HG02885 (cell line): ENCODE data around the gene PIEZO2.
"Not testable (repeated sequence)": the region's sequence is repeated elsewhere in the genome, so short reads cannot be mapped to it uniquely, and the experiment has no call there.

Source experiments
- ATAC-seq: cut with Tn5 transposase; IDR thresholded peaks from one replicate; pipeline ENCODE4 v1.9.1; 2021; ENCODE audit warnings: mild to moderate bottlenecking; ENCODE audit not compliant: unreplicated experiment, poor library complexity

PIEZO2 gene

DNA sequence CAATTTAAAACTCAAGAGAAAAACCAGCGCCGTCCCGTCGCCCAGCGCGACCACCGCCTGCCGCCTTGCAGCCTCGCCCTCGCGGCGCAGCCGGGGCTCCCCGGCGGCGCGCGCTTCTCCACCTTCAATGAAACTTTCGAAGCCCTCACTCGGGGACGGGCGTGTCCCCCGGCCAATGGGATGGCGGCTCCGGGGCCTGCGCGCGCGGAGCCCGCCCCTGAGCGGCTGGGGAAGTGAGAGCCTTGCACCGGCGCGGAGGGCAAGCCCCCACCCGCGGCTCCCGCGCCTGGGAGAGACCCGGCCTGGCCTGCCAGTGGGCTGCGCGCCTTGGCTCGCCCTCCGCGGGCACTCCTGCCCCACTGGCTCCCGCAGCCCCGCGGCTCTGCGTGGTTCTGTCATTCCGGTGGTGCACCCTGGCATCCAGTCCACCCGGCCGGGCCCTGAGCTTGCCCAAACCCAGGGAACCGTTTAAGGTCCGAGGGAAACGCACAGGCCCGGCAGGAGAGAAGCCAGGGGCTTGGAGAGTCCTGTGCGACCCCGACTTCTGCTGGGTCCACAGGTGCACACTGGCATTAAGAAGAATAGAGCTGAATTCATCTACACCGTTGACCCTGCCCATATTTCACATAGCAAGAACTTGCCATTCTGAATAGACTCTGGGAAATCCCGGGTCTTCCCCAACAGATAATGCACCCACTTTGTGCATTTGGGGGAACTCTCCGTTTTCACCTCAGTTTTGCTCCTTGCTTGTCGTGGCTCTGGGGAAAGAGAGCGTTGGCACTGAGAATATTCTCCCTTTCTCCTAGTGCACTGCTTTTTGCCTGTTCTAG is at the start of gene PIEZO2:
PIEZO2 (minus strand) TSS at position 129 of the 830 bp plus-strand sequence. CDS start 981 bp downstream, outside the sequence.
- peak; percentile 82 for ATAC-seq

DNA sequence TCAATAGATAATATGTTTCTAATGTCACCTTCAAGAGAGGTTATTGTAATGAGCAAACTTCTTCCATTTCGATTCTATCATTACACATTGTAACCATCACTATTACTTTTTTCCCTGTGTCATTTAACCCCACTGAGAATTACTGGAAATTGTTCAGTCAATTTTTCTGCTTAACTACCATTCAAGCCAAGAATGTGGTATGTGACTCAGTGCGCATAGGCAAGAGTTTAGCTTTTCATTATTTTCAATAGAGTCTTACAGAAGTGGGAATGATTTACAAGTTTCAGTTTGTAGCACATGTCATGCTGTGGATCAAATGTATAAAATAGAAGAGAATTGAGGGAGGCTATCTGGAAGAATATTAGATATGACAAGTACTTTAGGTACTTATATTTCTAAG is 34.3 kb upstream of the PIEZO2 start:
- no peak for ATAC-seq

DNA sequence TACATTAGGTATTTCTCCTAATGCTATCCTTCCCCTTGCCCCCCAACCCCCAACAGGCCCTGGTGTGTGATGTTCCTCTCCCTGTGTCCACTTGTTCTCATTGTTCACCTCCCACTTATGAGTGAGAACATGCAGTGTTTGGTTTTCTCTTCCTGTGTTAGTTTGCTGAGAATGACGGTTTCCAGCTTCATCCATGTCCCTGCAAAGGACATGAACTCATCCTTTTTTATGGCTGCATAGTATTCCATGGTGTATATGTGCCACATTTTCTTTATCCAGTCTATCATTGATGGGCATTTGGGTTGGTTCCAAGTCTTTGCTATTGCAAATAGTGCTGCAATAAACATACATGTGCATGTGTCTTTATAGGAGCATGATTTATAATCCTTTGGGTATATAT is 32.3 kb upstream of the PIEZO2 start:
- not testable (repeated sequence) for ATAC-seq

DNA sequence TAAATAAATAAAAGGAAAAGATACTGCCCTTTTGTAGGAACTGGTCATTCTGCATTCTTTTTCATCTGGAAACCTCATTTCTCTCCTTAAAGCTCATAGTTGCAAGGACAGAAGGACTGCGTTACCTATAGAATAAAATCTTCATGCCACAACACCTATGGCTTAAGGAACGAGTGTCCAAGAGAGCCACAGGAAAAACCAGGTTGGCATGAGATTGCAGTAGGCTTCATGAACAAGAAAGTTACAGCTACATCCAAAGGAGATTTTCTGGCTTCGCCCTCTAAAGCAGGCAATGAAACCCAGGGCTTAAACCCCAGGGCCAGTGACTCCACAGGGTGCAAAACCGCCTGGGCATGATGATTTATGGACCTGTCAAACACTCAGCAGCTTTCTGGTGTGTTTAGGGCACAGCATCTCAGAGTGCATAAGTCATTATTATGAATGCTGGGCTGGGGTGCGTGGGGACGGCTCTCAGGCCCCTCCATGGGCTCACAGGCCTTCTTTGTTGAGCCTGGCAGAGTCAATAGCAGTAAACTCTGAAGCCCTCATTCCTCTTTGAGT is 30.7 kb upstream of the PIEZO2 start:
- no peak for ATAC-seq

DNA sequence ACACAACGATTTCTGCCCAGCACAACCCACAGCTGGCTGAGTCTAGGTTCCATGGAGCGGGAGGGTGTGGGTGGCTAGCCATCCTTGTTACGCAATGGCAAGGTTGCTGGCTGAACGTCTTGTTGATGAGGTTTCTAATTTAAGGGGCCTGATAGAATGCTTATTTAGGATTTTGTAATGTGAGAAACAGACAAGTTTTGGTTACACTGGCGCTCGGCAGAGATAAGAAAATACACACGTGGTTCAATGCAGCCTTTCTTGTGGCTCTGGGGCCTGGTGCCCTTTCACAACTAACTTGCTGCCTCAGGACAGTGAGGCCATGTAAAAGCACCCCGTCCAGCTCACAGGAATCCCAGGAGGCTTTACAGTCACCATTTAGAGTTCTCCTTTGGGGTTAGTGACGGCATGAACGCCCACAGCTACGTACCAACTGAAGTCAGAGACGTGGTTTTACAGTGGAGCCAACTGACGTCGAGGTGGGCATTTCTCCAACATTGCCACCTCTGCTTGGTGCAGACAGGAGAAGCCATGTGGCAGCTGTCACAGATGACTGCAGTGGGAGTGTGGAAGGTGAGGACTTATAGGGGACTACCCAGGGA is 29.7 kb upstream of the PIEZO2 start:
- ATAC-seq: no peak

DNA sequence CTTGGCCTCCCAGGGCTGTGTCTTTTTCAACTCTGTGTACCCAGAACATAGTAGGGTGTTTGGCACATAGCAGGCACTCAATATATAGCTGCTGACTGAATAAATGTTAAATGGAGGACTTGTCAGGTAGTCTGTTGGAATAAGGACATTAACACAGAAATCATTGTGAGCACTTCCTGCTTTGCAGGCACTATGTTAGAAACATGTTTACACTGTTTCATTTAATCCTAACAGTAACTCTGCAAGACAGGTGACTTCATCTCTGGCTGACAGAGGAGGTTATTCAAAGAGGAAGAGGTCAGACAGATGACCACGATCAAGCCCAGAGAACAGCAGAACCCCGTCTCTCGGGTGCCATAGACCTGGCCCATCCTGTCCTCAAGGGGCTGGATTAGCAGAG is 28.0 kb upstream of the PIEZO2 start:
- ATAC-seq: no peak

DNA sequence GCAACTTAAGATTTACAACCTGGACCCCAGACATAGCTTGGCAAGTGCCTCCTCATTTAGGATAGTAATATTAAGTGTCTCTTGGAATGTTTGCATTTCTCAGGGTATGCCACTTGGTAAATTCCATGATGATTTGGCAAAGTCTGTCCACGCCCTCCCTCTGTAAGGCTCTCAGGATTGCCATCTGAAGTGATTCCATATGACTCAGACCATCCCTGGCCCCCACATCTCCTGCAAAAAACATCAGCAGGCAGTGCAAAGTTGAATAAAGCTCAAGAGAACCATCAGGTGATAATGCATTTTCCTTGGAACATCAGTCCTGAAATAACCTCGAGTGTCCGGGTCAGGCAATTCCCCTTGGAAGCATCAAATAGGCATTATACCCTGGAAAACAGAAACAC is 27.1 kb upstream of the PIEZO2 start:
- no peak for ATAC-seq

DNA sequence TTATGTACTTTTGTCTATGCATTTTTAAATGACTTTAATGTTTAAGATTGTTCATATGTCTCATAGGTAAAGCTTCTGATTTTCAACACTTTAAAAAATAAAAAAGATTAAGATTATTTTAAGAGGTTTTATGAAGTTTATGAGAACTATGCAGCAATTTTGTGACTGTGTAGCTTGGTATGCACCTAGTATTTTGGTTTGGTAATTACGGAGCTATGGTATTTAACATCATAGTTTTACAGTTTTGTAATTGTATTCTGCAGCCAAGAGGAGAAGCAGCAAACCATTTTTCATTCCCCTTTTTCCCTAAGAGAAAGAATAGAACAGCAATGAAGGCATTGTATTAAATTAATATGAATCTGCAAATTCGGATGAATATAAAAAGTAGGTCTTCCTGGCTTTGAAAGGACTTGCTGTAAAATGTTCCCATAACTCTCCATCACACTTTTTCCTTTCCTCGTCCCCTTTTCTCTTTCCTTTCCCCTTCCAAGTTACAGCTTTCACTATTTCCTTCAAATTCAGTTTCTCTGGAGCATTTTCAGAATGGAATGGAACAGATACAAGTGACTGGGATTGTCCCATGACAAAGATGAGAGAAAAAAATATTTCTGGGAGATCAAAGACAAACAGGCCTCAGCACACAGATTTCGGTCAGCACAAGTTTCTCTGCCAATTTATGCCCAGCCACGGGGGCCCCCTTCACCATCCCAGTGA is 26.1 kb upstream of the PIEZO2 start:
- ATAC-seq: no peak

DNA sequence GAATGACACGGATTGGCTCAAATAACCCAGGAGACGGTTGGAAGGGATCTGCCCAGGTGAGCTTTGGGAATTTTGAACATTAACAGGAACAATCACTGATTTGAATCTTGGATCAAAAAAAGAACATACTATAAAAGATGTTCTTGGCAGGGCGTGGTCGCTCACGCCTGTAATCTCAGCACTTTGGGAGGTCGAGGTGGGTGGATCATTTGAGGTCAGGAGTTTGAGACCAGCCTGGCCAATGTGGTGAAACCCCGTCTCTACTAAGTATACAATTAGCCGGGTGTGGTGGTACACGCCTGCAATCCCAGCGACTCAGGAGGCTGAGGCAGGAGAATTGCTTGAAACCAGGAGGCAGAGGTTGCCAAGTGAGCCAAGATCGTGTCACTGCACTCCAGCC is 24.8 kb upstream of the PIEZO2 start:
- not testable (repeated sequence) for ATAC-seq

DNA sequence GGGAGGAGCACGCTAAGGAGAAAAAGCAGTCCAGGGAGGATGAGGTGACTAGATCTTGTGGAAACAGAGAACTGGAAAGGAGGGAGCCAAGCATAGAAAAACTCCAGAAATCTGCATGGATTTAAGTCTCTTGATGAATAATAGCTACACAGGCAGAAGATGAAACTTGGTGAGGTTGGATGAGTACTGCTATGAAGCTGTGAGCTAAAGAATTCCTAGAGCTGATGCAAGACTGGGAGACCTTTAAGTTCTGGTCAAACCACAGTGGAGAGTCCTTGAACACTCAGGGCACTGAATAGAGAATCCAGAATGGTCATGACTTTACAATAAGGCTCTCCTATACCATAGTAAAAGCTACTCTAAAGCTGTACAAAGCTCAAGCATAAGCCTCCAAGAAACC is 18.4 kb upstream of the PIEZO2 start:
- no peak for ATAC-seq

DNA sequence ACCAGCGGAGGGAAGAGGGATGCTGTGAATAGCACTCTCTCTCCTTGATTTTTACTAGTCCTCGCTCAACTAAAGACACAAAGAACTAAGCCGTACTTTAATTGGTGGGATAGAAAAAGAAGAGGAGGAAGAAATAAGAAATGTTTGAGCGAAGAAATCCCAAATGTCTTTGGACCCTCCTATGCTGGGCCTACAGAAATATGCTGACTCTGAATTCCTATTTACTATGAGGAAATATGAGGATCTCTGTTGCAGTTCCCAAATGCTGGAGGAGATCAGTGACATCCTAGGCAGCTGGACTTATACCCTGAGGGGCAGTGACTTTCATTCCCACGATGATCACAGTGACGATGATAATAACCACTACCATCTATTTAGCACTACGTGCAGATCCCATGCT is 16.6 kb upstream of the PIEZO2 start:
- no peak for ATAC-seq

DNA sequence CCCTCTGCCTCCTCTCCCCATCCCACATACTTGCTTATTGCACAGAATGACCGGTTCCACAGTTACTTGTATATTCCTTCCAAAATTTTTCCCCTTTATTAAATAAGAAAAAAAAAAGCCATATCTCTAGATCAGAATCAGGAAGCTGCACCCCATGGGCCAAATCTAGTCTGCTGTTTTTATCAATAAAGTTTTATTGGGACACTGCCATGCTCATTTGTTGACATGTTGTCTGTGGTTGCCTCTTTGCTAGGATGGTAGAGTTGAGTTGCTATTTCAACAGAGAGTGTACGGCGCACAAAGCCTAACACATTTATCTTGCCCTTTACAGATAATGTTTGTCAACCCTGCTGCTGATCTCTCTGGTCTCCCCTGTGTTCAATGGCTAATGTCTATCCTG is 15.8 kb upstream of the PIEZO2 start:
- ATAC-seq: no peak

DNA sequence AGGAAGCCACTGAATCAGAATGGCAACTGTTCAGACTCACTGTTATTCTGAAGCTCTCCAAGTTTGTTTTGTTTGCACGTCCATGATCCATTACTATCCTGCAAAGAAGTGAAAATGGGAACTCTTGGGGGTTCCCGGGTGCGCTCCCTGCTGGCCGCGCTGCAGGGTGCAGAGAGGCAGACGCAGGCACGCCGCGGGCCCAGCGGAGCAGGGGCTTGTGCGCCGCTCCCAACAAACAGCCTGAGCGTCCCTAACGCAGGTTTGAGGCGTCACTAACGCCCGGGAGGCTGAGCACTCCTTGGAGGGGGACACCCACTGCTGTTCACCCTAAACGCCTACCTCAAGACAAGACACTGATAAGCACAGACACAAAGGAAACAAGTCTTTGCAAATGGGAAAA is 14.3 kb upstream of the PIEZO2 start:
- no peak for ATAC-seq

DNA sequence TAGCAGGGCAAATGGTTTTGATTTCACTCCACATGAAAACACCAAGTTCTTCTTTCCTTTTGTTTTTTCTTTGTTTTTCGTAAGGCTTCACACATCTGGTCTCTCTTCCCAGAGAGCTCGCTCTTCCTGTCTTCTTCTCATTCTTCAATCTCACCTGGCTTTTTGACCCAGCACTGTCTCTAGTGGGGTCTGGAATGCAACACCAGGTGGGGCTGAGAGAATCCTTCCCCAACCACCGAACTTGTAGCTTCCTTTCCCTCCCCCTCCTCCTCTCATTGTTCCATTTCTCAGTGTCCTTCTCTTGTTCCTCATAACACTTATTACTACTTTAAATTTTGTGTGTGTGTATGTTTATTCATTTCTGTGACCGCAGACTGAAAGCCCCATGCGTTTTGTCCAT is 13.5 kb upstream of the PIEZO2 start:
- ATAC-seq: no peak

DNA sequence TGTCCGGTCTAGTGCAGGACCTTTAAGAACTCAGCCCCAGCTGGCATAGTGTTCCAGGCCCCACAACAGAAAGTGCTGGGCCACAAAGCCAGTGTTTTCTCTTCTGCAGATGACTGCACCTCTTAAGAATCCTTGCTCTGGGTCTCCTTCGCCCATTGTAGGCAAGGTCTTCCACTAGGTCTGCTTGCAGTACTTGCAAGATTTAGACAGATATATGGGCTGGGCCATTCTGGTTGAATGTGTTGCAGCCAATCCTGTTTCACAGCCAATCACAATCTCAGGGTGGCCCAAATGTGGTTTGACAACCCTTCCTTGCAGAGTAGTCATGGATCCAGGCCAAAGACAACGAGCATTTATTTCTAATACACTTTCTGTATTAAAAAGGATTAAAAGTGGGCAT is 13.1 kb upstream of the PIEZO2 start:
- no peak for ATAC-seq

DNA sequence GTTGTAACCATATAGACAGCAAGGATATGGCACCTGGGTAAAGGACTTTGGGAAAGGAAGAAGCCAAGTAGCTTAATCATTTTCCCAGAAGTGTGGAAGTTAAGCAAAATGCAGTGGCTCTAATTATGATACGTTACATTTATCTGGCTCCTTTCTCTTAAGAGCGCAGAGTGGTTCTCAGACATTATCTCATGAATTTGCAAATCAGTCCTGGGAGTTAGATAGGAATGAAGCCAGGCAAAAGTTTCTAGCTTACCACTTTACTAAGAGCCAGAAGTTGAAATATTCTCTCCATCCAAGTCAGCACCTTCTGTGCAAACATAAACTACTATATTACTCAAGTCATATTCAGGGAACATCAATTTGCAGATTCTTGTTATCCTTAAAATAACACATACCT is 10.9 kb upstream of the PIEZO2 start:
- ATAC-seq: no peak

DNA sequence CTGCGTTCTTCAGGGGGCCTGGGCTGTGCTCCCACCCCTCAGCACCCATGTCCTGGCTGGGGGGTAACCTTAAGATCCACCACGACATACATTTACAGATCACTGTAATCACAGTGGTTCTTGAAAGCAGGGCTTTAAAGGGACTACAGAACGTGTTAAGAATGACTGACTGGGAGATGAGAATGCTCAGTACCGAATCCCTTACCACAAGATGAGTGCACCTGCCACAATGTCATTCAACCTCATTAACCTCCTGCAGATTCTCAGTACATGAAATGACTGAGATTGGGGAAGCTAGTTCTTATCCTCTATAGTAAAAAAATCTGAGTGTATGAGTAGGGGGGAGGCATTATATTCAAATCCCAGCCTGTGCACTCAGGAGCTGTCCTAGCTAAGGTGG is 10.5 kb upstream of the PIEZO2 start:
- no peak for ATAC-seq

DNA sequence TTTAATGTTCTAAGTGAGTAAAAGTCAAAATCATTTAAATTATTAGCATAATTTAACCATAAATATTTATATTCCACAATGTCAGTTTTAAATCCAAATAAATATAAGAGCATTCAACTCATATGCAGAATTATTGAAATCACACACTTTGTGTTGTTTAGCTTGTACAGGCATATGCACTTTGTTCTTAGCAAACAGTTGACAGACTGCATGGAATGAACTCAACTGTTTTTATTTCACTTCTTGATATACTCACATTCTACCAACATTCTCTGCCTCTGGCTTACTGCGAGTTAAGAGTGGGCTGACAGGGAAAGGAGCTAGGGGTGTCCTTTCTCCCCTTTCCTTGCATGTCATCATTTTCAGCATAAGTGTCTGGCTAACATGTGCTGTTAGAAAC is 7.6 kb upstream of the PIEZO2 start:
- no peak for ATAC-seq

DNA sequence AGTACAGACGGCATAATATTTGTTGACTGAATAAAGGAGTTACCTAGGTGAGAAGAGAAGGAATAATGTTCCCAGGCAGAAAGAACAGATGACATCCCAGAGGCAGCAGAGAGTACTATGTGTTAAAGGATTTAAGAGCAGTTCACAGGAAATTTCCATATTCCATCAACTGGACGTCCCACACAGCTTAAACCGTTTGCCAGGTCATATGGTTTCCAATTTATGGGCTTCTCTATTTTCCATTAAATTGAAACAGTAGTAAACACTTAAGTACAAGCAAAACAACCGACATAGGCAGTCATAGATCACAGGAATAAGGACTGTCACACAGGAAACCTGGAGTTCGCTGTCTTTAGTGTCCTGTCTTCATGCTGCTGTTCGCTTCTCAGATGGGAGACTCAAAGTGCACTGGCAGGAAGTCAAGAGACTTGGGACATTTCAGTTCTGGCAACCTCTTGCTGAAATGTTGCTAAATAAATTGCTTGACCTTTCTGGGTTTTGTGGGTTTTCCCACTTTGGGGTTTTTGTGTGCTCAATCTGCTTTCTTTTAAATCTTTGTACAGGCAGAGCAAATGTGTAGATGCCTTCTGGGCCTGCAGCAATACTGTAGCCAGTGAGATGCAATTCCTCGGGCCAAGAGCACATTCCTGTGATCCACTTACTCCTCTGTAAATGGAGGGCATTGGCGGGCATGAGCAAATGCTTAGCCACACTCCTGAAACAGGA is 5.8 kb upstream of the PIEZO2 start:
- no peak for ATAC-seq

DNA sequence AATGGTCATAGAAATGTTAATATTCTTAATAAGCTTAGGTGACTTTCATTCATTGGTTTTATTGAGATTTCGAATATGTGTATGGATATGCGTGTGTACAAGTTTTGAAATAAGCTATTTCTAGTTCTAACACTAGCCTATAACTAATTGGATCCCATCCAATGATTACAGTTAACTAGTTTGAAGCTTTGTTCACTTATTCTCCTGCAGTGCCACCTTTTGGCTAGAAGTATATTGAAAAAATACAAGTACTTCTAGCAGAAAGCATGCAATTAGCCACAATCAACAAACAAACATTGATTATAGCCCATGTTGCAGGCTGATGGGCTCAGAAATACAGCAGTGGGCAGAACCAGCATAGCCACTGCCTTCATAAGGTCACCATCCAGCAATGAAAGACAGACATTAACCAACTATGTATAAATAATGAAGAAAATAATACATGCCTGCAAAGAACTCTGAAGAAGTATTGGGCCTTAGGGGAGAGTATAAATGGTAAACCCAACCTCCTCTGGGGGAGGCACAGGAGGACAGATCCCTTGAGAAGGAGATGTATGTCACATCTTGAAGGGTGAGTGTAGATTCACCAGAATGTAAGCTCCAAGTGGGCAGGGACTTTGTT is 5.1 kb upstream of the PIEZO2 start:
- ATAC-seq: no peak
